GM12872 (cell line): Measurements from ENCODE around the gene SFTPB.

Experiments used
- CTCF ChIP-seq: IDR thresholded peaks from 3 replicates; pipeline ENCODE4 v1.5.1; 2011; ENCODE audit warnings: low read depth, mild to moderate bottlenecking, low read length, moderate library complexity; ENCODE audit not compliant: insufficient read depth

Gene SFTPB

GRCh38 chr2:85663594-85664565, 4.1 kb downstream of the SFTPB start:
- no peak for TF ChIP-seq CTCF

- no peak for TF ChIP-seq CTCF
Measured at GRCh38 chr2:85662899-85663593, 5.0 kb downstream of the SFTPB start.

- no peak for TF ChIP-seq CTCF
Measured at GRCh38 chr2:85661139-85661858, 6.7 kb downstream of the SFTPB start.

GRCh38 chr2:85660725-85661124, 7.3 kb downstream of the SFTPB start:
- TF ChIP-seq CTCF: no peak

GRCh38 chr2:85659324-85659981, 8.5 kb downstream of the SFTPB start:
- no peak for TF ChIP-seq CTCF

- TF ChIP-seq CTCF: no peak
Measured at GRCh38 chr2:85656468-85656867, 11.5 kb downstream of the SFTPB start.
